ENCODE measurements around the gene LITAF.

- TF ChIP-seq, protein P1, sequence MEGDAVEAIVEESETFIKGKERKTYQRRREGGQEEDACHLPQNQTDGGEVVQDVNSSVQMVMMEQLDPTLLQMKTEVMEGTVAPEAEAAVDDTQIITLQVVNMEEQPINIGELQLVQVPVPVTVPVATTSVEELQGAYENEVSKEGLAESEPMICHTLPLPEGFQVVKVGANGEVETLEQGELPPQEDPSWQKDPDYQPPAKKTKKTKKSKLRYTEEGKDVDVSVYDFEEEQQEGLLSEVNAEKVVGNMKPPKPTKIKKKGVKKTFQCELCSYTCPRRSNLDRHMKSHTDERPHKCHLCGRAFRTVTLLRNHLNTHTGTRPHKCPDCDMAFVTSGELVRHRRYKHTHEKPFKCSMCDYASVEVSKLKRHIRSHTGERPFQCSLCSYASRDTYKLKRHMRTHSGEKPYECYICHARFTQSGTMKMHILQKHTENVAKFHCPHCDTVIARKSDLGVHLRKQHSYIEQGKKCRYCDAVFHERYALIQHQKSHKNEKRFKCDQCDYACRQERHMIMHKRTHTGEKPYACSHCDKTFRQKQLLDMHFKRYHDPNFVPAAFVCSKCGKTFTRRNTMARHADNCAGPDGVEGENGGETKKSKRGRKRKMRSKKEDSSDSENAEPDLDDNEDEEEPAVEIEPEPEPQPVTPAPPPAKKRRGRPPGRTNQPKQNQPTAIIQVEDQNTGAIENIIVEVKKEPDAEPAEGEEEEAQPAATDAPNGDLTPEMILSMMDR (conservative IDR thresholded peaks at IDR 0.05 in 1 of 2, IDR thresholded peaks at IDR 0.05 in 1 of 2; ENCODE audit: extremely low read depth in 1 of 2, insufficient read depth in 1 of 2, low read depth in 1 of 2, low read length in 2 of 2): no peak
- TF ChIP-seq EZH2 (IDR thresholded peaks at IDR 0.05; ENCODE audit: borderline replicate concordance, low read length): no peak
Measured at GRCh38 chr16:11629071-11630030, 42.6 kb upstream of the LITAF start.

All from mammary epithelial cell (primary cell).